Measurements from ENCODE around the gene RILP.
"Not testable (repeated sequence)": the region's sequence is repeated elsewhere in the genome, so short reads cannot be mapped to it uniquely, and the experiment has no call there.

RILP gene, protein sequence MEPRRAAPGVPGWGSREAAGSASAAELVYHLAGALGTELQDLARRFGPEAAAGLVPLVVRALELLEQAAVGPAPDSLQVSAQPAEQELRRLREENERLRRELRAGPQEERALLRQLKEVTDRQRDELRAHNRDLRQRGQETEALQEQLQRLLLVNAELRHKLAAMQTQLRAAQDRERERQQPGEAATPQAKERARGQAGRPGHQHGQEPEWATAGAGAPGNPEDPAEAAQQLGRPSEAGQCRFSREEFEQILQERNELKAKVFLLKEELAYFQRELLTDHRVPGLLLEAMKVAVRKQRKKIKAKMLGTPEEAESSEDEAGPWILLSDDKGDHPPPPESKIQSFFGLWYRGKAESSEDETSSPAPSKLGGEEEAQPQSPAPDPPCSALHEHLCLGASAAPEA

GRCh38 chr17:1649844-1650501 is at the start of gene RILP:
Gene RILP (minus strand): TSS chr17:1649866. CDS start chr17:1649804, 62 bp downstream.
- peak in 1 of 4 experiments; percentile 25 for DNase-seq

- no peak for DNase-seq
Observed at GRCh38 chr17:1697681-1698080, 48.0 kb upstream of the RILP start.

DNA sequence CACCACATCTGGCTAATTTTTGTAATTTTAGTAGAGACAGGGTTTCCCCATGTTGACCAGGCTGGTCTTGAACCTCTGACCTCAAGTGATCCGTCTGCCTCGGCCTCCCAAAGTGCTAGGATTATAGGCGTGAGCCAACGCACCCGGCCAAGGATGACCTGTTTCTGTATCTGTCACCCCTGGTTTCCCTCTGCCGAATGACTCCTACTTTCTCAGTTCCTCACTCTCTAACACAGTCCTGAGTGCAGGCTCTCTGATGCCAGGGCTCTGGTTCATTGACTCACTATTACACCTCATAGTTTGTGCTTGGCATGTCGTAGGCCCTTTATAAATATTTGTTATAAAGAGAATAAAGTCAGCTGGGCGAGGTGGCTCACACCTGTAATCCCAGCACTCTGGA is 45.7 kb upstream of the RILP start:
- no peak for DNase-seq

GRCh38 chr17:1693339-1693738 is 43.7 kb upstream of the RILP start:
- DNase-seq, result no peak

DNA sequence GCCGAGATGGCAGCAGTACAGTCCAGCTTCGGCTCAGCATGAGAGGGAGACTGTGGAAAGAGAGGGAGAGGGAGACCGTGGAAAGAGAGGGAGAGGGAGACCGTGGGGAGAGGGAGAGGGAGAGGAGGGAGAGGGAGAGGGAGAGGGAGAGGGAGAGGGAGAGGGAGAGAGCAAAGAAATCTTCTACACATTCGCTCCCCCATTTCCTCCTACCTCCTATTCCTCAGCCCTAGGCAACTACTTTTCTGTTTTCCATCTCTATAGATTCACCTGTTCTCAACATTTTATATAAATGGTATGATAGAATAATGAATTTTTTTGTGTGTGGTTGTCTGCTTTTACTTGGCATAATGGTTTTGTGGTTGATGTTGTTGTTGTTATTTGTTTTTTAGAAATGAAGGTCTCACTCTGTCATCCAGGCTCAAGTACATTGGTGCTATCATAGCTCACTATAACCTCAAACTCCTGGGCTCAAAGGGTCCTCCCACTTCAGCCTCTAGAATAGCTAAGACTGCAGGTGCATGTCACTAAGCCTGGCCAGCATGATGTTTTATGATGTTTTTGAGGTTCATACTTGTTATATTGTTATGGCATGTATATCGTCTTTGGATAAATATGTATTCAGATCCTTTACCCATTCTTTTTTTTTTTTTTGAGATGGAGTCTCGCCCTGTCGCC is 41.0 kb upstream of the RILP start:
- DNase-seq, result no peak

DNA sequence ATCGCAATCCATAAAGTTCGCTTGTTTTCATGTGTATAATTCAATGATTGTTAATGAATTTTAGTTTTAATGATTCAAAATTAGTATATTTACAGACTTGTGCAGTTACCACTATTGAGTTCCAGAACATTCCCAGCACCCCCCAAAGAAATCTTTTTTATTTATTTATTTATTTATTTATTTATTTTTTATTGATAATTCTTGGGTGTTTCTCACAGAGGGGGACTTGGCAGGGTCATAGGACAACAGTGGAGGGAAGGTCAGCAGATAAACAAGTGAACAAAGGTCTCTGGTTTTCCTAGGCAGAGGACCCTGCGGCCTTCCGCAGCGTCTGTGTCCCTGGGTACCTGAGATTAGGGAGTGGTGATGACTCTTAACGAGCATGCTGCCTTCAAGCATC is 38.7 kb upstream of the RILP start:
- DNase-seq, result not testable (repeated sequence)

GRCh38 chr17:1686086-1686485 is 36.4 kb upstream of the RILP start:
- no peak for DNase-seq

GRCh38 chr17:1684378-1685189 is 34.9 kb upstream of the RILP start, which contains the start of gene PRPF8:
Gene PRPF8 (minus strand): TSS chr17:1684867. CDS start chr17:1684571, 296 bp downstream.
- DNase-seq, result peak; percentile 94 to 97 (median 96)

GRCh38 chr17:1683459-1683858 is 33.8 kb upstream of the RILP start:
- DNase-seq, result no peak

DNA sequence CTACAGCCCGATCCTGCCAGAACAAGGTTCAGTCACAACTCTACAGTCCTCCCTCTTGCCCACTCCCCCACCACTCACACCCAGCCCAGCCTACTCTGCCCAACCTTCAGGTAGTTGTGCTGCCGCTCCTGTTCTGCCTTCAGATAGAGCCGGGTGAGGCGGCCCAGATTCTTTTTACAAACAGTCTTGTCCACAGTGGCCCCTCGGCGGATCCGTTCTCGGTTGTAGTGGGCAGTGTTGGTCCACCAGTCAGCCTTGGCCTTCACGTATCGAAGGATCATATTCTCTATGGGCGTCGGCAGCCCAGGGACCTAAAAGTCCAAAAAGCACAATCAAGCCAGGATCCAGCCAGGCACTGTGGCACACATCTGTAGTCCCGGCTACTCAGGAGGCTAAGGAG is 26.7 kb upstream of the RILP start:
- no peak for DNase-seq

GRCh38 chr17:1673041-1673785 is 23.5 kb upstream of the RILP start:
- DNase-seq, result no peak

- not testable (repeated sequence) for DNase-seq
Observed at GRCh38 chr17:1663934-1664333, 14.3 kb upstream of the RILP start.

GRCh38 chr17:1661045-1661444 is 11.4 kb upstream of the RILP start:
- DNase-seq, result no peak

- DNase-seq, result no peak
Observed at GRCh38 chr17:1658100-1658499, 8.4 kb upstream of the RILP start.

DNA sequence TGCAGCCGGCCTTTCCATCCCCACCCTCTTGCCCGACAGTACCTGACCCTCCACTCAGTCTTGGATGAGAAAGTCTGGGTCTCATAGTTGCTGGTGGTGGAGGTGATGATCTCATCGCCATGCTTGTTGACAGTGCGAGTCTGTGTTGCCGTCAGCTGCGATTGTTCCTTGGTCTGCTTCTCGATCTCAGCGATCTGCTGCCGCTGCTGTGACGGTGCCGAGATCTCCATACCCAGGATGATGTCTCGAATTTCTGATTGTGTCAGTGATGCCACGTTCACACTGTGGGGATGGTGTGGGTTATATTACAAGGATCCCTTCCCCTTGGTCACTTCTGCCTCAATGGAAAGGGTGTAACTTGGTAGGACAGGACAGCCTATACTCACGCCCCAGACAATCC is 4.1 kb upstream of the RILP start:
- no peak for DNase-seq

DNA sequence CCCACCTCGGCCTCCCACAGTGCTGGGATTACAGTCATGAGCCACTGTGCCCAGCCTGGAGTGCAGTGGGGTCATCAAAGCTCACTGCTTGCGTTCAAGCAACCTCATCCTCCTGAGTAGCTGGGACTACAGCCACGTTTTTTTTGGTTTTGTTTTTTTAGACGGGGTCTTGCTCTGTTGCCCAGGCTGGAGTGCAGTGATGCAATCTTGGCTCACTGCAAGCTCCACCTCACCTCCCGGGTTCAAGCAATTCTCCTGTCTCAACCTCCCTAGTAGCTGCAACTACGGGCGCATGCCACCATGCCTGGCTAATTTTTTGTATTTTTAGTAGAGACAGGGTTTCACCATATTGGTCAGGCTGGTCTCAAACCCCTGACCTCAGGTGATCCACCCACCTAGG is 3.1 kb upstream of the RILP start:
- not testable (repeated sequence) for DNase-seq

GRCh38 chr17:1651559-1651844 is 1.8 kb upstream of the RILP start:
- no peak for DNase-seq

DNA sequence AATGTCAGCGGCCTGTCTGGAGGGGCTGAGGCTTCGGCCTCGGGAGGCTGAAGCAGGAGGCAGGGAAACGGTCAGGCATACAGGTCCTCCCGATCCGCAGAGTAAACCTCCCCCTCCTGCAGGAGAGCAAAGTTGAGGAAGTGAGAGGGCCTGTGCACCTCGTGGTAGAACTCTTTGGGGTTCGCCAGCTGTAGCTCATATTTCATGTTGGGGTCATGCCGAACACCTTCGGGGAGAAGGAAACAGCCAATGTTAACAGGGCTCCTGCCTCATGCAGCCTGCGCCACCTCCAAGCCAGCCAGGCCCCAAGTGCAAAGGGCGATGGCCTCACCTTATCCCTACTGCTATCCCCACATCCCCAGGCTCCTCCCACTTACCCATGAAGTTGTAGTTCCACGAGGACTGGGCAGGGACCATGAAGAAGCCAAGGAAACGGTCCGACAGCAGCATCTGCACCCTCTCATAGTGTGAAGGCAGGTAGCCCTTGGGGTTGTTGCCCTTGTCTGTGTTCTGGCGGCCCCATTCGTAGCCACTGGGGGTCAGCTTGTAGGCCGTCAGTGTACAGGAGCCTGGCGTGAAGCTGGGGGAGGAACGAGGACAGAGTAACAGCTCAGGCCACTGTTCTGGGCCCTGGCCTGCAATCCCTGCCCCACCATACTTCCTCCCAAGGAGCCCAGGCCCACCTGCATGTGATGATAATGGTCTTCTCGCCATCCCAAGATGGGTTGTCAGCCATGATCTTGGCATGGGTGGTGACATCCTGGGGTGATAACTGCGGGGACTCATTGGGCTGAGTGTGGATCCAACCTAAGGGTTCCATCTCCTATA is 1.3 kb upstream of the RILP start:
- no peak for DNase-seq

DNA sequence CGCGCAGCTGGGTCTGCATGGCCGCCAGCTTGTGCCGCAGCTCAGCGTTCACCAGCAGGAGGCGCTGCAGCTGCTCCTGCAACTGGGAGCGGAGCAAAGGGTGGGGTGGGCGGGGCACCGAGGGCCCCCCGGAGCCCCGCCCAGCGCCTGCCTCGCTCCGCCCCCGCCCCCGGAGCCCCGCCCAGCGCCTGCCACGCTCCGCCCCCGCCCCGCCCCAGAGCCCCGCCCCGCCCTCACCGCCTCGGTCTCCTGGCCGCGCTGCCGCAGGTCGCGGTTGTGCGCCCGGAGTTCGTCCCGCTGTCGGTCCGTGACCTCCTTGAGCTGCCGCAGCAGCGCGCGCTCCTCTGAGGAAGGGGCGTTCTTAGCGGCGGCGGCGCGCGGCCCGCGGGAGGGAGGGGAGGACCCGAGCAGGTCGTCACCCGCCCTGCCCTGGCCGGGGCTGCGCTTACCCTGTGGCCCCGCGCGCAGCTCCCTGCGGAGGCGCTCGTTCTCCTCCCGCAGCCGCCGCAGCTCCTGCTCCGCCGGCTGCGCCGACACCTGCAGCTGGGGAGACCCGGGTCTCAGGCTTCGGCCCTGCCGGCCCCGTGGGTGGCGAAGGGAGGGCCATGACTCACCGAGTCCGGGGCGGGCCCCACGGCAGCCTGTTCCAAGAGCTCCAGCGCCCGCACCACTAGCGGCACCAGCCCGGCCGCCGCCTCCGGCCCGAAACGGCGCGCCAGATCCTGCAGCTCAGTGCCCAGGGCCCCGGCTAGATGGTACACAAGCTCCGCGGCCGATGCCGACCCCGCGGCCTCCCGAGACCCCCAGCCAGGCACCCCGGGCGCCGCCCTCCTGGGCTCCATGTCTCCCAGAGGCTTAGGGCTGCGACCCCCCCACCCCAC is 463 bp downstream of the RILP start:
- DNase-seq, result peak; percentile 81 to 95 (median 90)

All from activated CD4-positive, CD25-positive, alpha-beta regulatory T cell (primary cell).